Rectal smooth muscle tissue (tissue), 1 donor: ENCODE results near the gene FOXP1.

Experiments
- H3K27ac ChIP-seq: one replicate; pipeline ENCODE4 v1.7.0; 2013; ENCODE audit warnings: low read depth, low read length, inconsistent platforms
- H3K27me3 ChIP-seq: one replicate; pipeline ENCODE4 v1.7.0; 2013; ENCODE audit warnings: low read length; ENCODE audit not compliant: control insufficient read depth, insufficient read depth
- H3K36me3 ChIP-seq: one replicate; pipeline ENCODE4 v1.7.0; 2013; ENCODE audit warnings: low read length; ENCODE audit not compliant: control insufficient read depth, insufficient read depth
- H3K4me1 ChIP-seq: one replicate; pipeline ENCODE4 v1.7.0; 2013; ENCODE audit warnings: low read length; ENCODE audit not compliant: control insufficient read depth, insufficient read depth
- H3K4me3 ChIP-seq: one replicate; pipeline ENCODE4 v1.7.0; 2013; ENCODE audit warnings: low read length
- H3K9ac ChIP-seq: one replicate; pipeline ENCODE4 v1.7.0; 2013; ENCODE audit warnings: low read length

FOXP1 gene

GRCh38 chr3:71323558-71323957 is 260.0 kb downstream of the FOXP1 start:
- H3K27ac ChIP-seq, result no peak overlapping the region
- H3K4me1 ChIP-seq, result peaks cover 15% of the 10 kb centered on the region
- no peaks in the 10 kb centered on the region for H3K36me3 ChIP-seq
- H3K9ac ChIP-seq, result no peak overlapping the region
- no peaks in the 10 kb centered on the region for H3K27me3 ChIP-seq
- H3K4me3 ChIP-seq, result no peak overlapping the region

- Histone ChIP-seq H3K36me3 (no peaks in the 10 kb centered on the region), H3K27me3 (no peaks in the 10 kb centered on the region), H3K27ac (no peak overlapping the region), H3K4me1 (peaks cover 15% of the 10 kb centered on the region), H3K4me3 (no peak overlapping the region), H3K9ac (no peak overlapping the region)
Measured at GRCh38 chr3:71322154-71322553, 261.4 kb downstream of the FOXP1 start.

DNA sequence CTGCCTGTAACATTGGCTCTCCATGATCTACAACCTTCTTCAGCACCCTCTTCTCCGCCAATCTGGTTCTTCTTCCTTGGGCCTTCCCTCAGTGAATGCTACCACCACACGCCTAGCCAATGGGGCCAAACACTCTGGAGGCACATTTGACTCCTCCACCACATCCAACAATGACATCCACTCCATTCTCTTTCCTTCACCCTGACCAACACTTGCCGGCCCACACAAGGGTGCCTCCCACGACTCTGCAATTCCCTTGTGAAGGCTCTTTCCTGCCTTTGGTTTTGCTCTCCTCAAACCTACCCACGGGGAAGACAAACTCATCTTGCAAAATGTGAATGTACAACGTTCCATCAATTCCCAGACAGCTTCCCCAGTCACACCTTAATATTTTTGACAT is 263.8 kb downstream of the FOXP1 start:
- peak overlapping the region; percentile 44 for H3K27ac ChIP-seq
- H3K36me3 ChIP-seq, result no peaks in the 10 kb centered on the region
- H3K27me3 ChIP-seq, result no peaks in the 10 kb centered on the region
- peaks cover 10% of the 10 kb centered on the region for H3K4me1 ChIP-seq
- H3K4me3 ChIP-seq, result no peak overlapping the region
- no peak overlapping the region for H3K9ac ChIP-seq

DNA sequence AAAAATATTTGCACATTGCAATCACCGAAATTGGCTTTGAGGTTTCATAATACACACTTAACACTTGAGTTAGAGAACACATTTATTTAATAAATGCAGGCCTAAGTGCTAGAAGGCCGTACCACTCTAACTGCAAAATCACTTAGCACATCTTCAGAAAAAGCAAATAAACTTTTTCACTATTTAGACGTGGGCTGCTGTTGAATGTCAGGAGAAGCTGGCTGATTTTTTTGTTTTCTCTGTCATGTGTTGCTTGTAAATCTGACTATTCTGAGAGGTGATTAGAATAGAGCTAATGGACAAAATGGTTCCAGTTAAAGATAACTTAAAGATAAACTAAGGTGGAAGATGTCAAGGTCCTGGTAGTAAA is 265.1 kb downstream of the FOXP1 start:
- Histone ChIP-seq H3K27ac (peak overlapping the region; percentile 16), H3K4me3 (no peak overlapping the region), H3K4me1 (peaks cover 10% of the 10 kb centered on the region), H3K9ac (no peak overlapping the region), H3K27me3 (no peaks in the 10 kb centered on the region), H3K36me3 (no peaks in the 10 kb centered on the region)

GRCh38 chr3:71317749-71318457 is 265.6 kb downstream of the FOXP1 start:
- H3K36me3 ChIP-seq, result no peaks in the 10 kb centered on the region
- no peak overlapping the region for H3K4me3 ChIP-seq
- no peak overlapping the region for H3K27ac ChIP-seq
- no peaks in the 10 kb centered on the region for H3K27me3 ChIP-seq
- no peak overlapping the region for H3K9ac ChIP-seq
- H3K4me1 ChIP-seq, result peaks cover 10% of the 10 kb centered on the region

GRCh38 chr3:71317140-71317539 is 266.4 kb downstream of the FOXP1 start:
- Histone ChIP-seq H3K4me3 (no peak overlapping the region), H3K27ac (no peak overlapping the region), H3K27me3 (no peaks in the 10 kb centered on the region), H3K9ac (no peak overlapping the region), H3K36me3 (no peaks in the 10 kb centered on the region), H3K4me1 (peaks cover 10% of the 10 kb centered on the region)

DNA sequence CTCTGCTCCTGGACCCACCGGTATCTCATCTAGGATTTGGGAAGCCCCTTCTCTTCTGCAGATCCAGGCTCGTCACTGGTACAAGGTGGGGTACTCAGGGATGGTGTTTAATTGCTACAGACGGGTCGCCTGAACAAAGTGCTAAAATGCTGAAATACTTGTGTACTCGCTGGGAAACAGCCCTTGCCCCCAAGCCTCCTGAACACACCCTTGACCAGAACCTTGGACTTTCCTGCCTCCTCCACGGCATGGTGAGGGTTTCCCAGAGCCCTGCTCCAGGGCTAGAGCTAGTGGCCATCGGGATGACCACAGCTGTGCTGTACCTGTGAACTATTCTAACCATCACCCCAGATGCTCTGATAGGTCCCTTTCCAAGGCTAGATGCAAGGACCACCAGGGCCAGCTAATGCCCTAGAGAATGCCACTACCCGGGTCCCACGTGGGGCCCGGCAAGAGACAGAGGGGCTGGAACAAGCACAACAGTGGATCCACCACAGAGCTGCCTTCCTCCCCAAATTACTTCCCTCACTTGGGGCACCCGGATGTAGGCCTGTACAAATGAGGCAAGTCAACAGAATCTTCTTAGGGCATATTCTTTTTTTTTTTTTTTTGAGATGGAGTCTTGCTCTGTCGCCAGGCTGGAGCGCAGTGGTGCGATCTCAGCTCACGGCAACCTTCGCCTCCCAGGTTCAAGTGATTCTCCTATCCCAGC is 267.3 kb downstream of the FOXP1 start:
- H3K36me3 ChIP-seq, result no peaks in the 10 kb centered on the region
- no peaks in the 10 kb centered on the region for H3K27me3 ChIP-seq
- H3K27ac ChIP-seq, result no peak overlapping the region
- no peak overlapping the region for H3K9ac ChIP-seq
- peaks cover 10% of the 10 kb centered on the region for H3K4me1 ChIP-seq
- no peak overlapping the region for H3K4me3 ChIP-seq

DNA sequence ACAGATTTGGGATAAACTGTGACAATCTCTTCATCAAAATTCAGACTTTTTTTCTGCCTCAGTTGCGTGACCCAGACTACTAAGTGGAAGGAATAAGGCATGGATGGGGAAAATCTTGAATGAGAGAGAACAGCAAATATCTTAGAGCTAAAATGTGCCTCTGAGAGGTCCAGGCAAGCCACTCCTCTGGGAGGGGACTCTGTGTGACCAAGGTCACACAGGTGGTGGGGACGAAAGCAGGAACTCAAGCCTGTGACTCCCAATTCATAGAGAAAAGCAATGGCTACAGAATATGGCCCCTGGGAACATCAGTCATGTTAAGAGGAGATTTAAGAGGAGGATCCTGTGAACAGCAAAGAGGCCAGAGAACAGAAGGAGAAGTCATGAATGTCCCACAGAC is 268.1 kb downstream of the FOXP1 start:
- H3K4me3 ChIP-seq, result no peak overlapping the region
- no peak overlapping the region for H3K9ac ChIP-seq
- H3K4me1 ChIP-seq, result peaks cover 17% of the 10 kb centered on the region
- no peaks in the 10 kb centered on the region for H3K27me3 ChIP-seq
- H3K27ac ChIP-seq, result no peak overlapping the region
- H3K36me3 ChIP-seq, result no peaks in the 10 kb centered on the region

- Histone ChIP-seq H3K4me3 (no peak overlapping the region), H3K27me3 (no peaks in the 10 kb centered on the region), H3K9ac (no peak overlapping the region), H3K4me1 (peaks cover 13% of the 10 kb centered on the region), H3K27ac (no peak overlapping the region), H3K36me3 (no peaks in the 10 kb centered on the region)
Measured at GRCh38 chr3:71313844-71314243, 269.7 kb downstream of the FOXP1 start.

DNA sequence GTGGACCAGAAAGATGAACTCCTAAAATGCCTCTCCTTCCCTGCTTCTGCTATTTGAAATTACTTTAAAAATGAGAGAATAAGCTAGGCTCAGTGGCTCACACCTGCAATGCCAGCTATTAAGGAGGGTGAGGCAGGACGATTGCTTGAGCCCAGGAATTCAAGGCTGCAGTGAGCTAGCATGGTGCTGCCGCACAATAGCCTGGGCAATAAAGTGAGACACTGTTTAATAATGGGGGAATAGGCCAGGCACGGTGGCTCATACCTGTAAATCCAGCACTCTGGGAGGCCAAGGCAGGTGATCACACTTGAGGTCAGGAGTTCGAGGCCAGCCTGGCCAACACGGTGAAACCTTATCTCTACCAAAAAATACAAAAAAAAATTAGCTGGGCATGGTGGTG is 271.1 kb downstream of the FOXP1 start:
- no peak overlapping the region for H3K4me3 ChIP-seq
- peak overlapping the region; percentile 44 for H3K27ac ChIP-seq
- H3K9ac ChIP-seq, result no peak overlapping the region
- no peaks in the 10 kb centered on the region for H3K36me3 ChIP-seq
- H3K4me1 ChIP-seq, result peaks cover 11% of the 10 kb centered on the region
- no peaks in the 10 kb centered on the region for H3K27me3 ChIP-seq

- Histone ChIP-seq H3K27ac (peak overlapping the region; percentile 44), H3K4me3 (no peak overlapping the region), H3K36me3 (no peaks in the 10 kb centered on the region), H3K4me1 (peaks cover 13% of the 10 kb centered on the region), H3K27me3 (no peaks in the 10 kb centered on the region), H3K9ac (no peak overlapping the region)
Measured at GRCh38 chr3:71311661-71312046, 271.9 kb downstream of the FOXP1 start.

DNA sequence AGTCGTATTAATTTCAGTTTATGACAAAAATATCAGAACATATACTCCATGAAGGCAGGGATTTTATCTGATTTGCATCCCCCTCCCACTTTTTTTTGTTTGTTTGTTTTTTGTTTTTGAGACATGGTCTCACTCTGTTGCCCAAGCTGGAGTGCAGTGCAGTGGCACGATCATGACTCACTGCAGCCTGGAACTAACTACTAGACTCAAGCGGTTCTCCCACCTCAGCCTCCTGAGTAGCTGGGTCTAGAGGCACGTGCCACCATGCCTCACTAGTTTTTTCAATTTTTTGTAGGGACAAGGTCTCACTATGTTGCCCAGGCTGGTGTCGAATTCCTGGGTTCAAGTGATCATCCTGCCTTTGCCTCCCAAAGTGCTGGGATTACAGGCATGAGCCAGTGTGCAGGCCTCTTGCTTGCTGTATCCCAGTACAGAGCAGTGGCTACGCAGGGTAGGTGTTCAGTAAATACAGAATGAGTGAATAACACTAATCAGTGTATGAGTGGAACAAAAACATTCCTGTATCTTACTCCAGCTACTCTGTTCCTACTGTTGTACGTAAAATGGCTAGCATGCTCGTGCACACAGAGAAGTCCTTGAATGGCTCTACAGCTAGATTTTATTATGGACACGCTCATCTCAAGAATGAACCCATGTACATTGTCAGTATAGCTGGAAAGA is 272.4 kb downstream of the FOXP1 start:
- Histone ChIP-seq H3K4me1 (peaks cover 14% of the 10 kb centered on the region), H3K36me3 (no peaks in the 10 kb centered on the region), H3K4me3 (no peak overlapping the region), H3K27me3 (no peaks in the 10 kb centered on the region), H3K9ac (no peak overlapping the region), H3K27ac (peak overlapping the region; percentile 44)
